Trophoblast cell (in vitro differentiated cells and primary cell): ENCODE results near the gene UGT1A7.

Experiments used
- DNase-seq, 2 donors: peaks; one replicate each; pipeline ENCODE4 v3.0.0-alpha.2; 2016
- H2AFZ ChIP-seq: 2 replicates; pipeline ENCODE4 v1.6.1; 2013; ENCODE audit warnings: low read length, moderate library complexity, mild to moderate bottlenecking; ENCODE audit not compliant: insufficient read depth, poor library complexity
- H2AK5ac ChIP-seq: 2 replicates; pipeline ENCODE4 v1.6.1; 2013; ENCODE audit warnings: mild to moderate bottlenecking, low read length
- H2BK120ac ChIP-seq: 2 replicates; pipeline ENCODE4 v1.6.1; 2013; ENCODE audit warnings: low read length, mild to moderate bottlenecking, moderate library complexity; ENCODE audit not compliant: insufficient read depth, poor library complexity
- H2BK12ac ChIP-seq: 2 replicates; pipeline ENCODE4 v1.6.1; 2013; ENCODE audit warnings: mild to moderate bottlenecking, low read length, moderate library complexity
- H2BK5ac ChIP-seq: 2 replicates; pipeline ENCODE4 v1.6.1; 2013; ENCODE audit warnings: low read length, low read depth, moderate library complexity, mild to moderate bottlenecking; ENCODE audit not compliant: poor library complexity
- H3K14ac ChIP-seq: 2 replicates; pipeline ENCODE4 v1.6.1; 2013; ENCODE audit warnings: mild to moderate bottlenecking, low read length
- H3K18ac ChIP-seq: 2 replicates; pipeline ENCODE4 v1.6.1; 2013; ENCODE audit warnings: mild to moderate bottlenecking, low read length
- H3K23ac ChIP-seq: 2 replicates; pipeline ENCODE4 v1.6.1; 2013; ENCODE audit warnings: low read length
- H3K27ac ChIP-seq: 2 replicates; pipeline ENCODE4 v1.5.1; 2013; ENCODE audit warnings: low read depth, mild to moderate bottlenecking, inconsistent platforms, low read length, moderate library complexity
- H3K27me3 ChIP-seq: 2 replicates; pipeline ENCODE4 v1.6.1; 2013; ENCODE audit warnings: inconsistent platforms, mild to moderate bottlenecking, low read length, moderate library complexity; ENCODE audit not compliant: insufficient read depth
- H3K36me3 ChIP-seq, 2 experiments: 1 replicate in 1 of 2; 2 replicates in 1 of 2; pipeline ENCODE4 v1.6.1; 2013; ENCODE audit warnings: low read length in 2 of 2, mild to moderate bottlenecking in 2 of 2, moderate library complexity in 1 of 2; ENCODE audit not compliant: insufficient read depth in 2 of 2, control insufficient read depth in 1 of 2
- H3K4ac ChIP-seq: 2 replicates; pipeline ENCODE4 v1.6.1; 2013; ENCODE audit warnings: low read depth, mild to moderate bottlenecking, low read length, moderate library complexity
- H3K4me1 ChIP-seq, 2 experiments: 1 replicate in 1 of 2; 2 replicates in 1 of 2; pipeline ENCODE4 v1.6.1; 2013; ENCODE audit warnings: low read length in 2 of 2, mild to moderate bottlenecking in 2 of 2, moderate library complexity in 1 of 2; ENCODE audit not compliant: insufficient read depth in 2 of 2, control insufficient read depth in 1 of 2
- H3K4me2 ChIP-seq: 2 replicates; pipeline ENCODE4 v1.6.1; 2013; ENCODE audit warnings: inconsistent platforms, mild to moderate bottlenecking, low read length, moderate library complexity
- H3K4me3 ChIP-seq: 2 replicates; pipeline ENCODE4 v1.5.1; 2013; ENCODE audit warnings: mild to moderate bottlenecking, low read depth, low read length, inconsistent platforms
- H3K79me1 ChIP-seq: one replicate; pipeline ENCODE4 v1.6.1; 2013; ENCODE audit warnings: low read length
- H3K79me2 ChIP-seq: 2 replicates; pipeline ENCODE4 v1.6.1; 2013; ENCODE audit warnings: low read length, mild to moderate bottlenecking; ENCODE audit not compliant: control insufficient read depth, insufficient read depth, poor library complexity
- H3K9ac ChIP-seq: 2 replicates; pipeline ENCODE4 v1.6.1; 2013; ENCODE audit warnings: mild to moderate bottlenecking, low read length
- H3K9me3 ChIP-seq: 2 replicates; pipeline ENCODE4 v1.6.1; 2013; ENCODE audit warnings: low read depth, mild to moderate bottlenecking, control low read depth, inconsistent platforms, low read length; ENCODE audit not compliant: insufficient read depth
- H4K12ac ChIP-seq: 2 replicates; pipeline ENCODE4 v1.6.1; 2013; ENCODE audit warnings: low read depth, mild to moderate bottlenecking, low read length, moderate library complexity
- H4K8ac ChIP-seq: 2 replicates; pipeline ENCODE4 v1.6.1; 2013; ENCODE audit warnings: low read depth, mild to moderate bottlenecking, low read length, moderate library complexity
- H4K91ac ChIP-seq: one replicate; pipeline ENCODE4 v1.6.1; 2013; ENCODE audit warnings: low read depth, mild to moderate bottlenecking, low read length, moderate library complexity
- WGBS: extraction: QIAGEN DNeasy Blood & Tissue Kit; methylation state at CpG from one replicate; pipeline ENCODE4 v1.1.7; 2013; ENCODE audit warnings: missing lambda C conversion rate; ENCODE audit not compliant: insufficient read length, insufficient coverage; ENCODE audit errors: extremely low coverage; 5-methylcytosine and 5-hydroxymethylcytosine counted together

The UGT1A7 gene

GRCh38 chr2:233815861-233816260 lies 134.2 kb downstream of the UGT1A7 start:
- Histone ChIP-seq H3K36me3 (no peaks in the 10 kb centered on the region), H3K79me1 (no peaks in the 10 kb centered on the region), H3K14ac (no peak overlapping the region), H3K9me3 (peaks cover 11% of the 10 kb centered on the region), H3K18ac (no peak overlapping the region), H2BK12ac (no peak overlapping the region), H3K27ac (no peak overlapping the region), H2AK5ac (no peak overlapping the region), H2AFZ (no peak overlapping the region), H3K4me1 (no peaks in the 10 kb centered on the region), H3K4me2 (no peak overlapping the region), H4K12ac (no peak overlapping the region), H2BK120ac (no peak overlapping the region), H3K27me3 (no peaks in the 10 kb centered on the region), H2BK5ac (no peak overlapping the region), H3K4ac (no peak overlapping the region), H3K9ac (no peak overlapping the region), H3K4me3 (no peak overlapping the region), H4K91ac (no peak overlapping the region), H3K23ac (no peak overlapping the region), H4K8ac (no peak overlapping the region), H3K79me2 (no peaks in the 10 kb centered on the region)
- WGBS = no CpG with 5 or more reads among the region's 6 CpGs
- peak in 1 of 2 donors; percentile 28 for DNase-seq

GRCh38 chr2:233816334-233816733 lies 134.6 kb downstream of the UGT1A7 start:
- no peak overlapping the region for H3K4me3 ChIP-seq
- H3K27me3 ChIP-seq = no peaks in the 10 kb centered on the region
- H3K79me1 ChIP-seq = no peaks in the 10 kb centered on the region
- no peak overlapping the region for H2AFZ ChIP-seq
- no peak overlapping the region for H3K23ac ChIP-seq
- H3K36me3 ChIP-seq = no peaks in the 10 kb centered on the region
- no peak for DNase-seq
- no peak overlapping the region for H4K12ac ChIP-seq
- H3K79me2 ChIP-seq = no peaks in the 10 kb centered on the region
- H3K14ac ChIP-seq = no peak overlapping the region
- H2BK12ac ChIP-seq = no peak overlapping the region
- H3K9me3 ChIP-seq = peaks cover 7% of the 10 kb centered on the region
- no peak overlapping the region for H2BK120ac ChIP-seq
- H3K9ac ChIP-seq = no peak overlapping the region
- no peak overlapping the region for H3K18ac ChIP-seq
- H2BK5ac ChIP-seq = no peak overlapping the region
- H3K4me1 ChIP-seq = no peaks in the 10 kb centered on the region
- H4K91ac ChIP-seq = no peak overlapping the region
- no peak overlapping the region for H3K27ac ChIP-seq
- no peak overlapping the region for H3K4ac ChIP-seq
- no peak overlapping the region for H4K8ac ChIP-seq
- no peak overlapping the region for H2AK5ac ChIP-seq
- no peak overlapping the region for H3K4me2 ChIP-seq
- WGBS = no CpG with 5 or more reads among the region's 2 CpGs

- H2BK5ac ChIP-seq = no peak overlapping the region
- H3K4me1 ChIP-seq = no peaks in the 10 kb centered on the region
- H3K18ac ChIP-seq = no peak overlapping the region
- H3K79me1 ChIP-seq = no peaks in the 10 kb centered on the region
- no peak overlapping the region for H3K27ac ChIP-seq
- H2AFZ ChIP-seq = no peak overlapping the region
- no peak overlapping the region for H2AK5ac ChIP-seq
- H3K36me3 ChIP-seq = no peaks in the 10 kb centered on the region
- no peak overlapping the region for H4K12ac ChIP-seq
- no peak overlapping the region for H3K9ac ChIP-seq
- H2BK120ac ChIP-seq = no peak overlapping the region
- H2BK12ac ChIP-seq = no peak overlapping the region
- H3K23ac ChIP-seq = no peak overlapping the region
- WGBS = no CpG with 5 or more reads among the region's 4 CpGs
- H3K27me3 ChIP-seq = no peaks in the 10 kb centered on the region
- DNase-seq = no peak
- H3K4me2 ChIP-seq = no peak overlapping the region
- H4K91ac ChIP-seq = no peak overlapping the region
- no peak overlapping the region for H3K4me3 ChIP-seq
- H4K8ac ChIP-seq = no peak overlapping the region
- no peak overlapping the region for H3K4ac ChIP-seq
- H3K14ac ChIP-seq = no peak overlapping the region
- peaks cover 6% of the 10 kb centered on the region for H3K9me3 ChIP-seq
- H3K79me2 ChIP-seq = no peaks in the 10 kb centered on the region
Measured at GRCh38 chr2:233816771-233817170, 135.1 kb downstream of the UGT1A7 start.

- no peak overlapping the region for H2BK120ac ChIP-seq
- no peak overlapping the region for H3K23ac ChIP-seq
- no CpG with 5 or more reads among the region's 3 CpGs for WGBS
- H3K4ac ChIP-seq = no peak overlapping the region
- no peak overlapping the region for H2AK5ac ChIP-seq
- no peak overlapping the region for H4K91ac ChIP-seq
- no peaks in the 10 kb centered on the region for H3K4me1 ChIP-seq
- H3K14ac ChIP-seq = no peak overlapping the region
- no peak overlapping the region for H2AFZ ChIP-seq
- H3K27ac ChIP-seq = no peak overlapping the region
- H4K12ac ChIP-seq = no peak overlapping the region
- DNase-seq = no peak
- no peaks in the 10 kb centered on the region for H3K79me1 ChIP-seq
- H3K4me3 ChIP-seq = no peak overlapping the region
- H3K4me2 ChIP-seq = no peak overlapping the region
- no peak overlapping the region for H2BK12ac ChIP-seq
- H3K9ac ChIP-seq = no peak overlapping the region
- no peak overlapping the region for H4K8ac ChIP-seq
- H3K79me2 ChIP-seq = no peaks in the 10 kb centered on the region
- peaks cover 5% of the 10 kb centered on the region for H3K9me3 ChIP-seq
- no peak overlapping the region for H2BK5ac ChIP-seq
- H3K36me3 ChIP-seq = no peaks in the 10 kb centered on the region
- H3K27me3 ChIP-seq = no peaks in the 10 kb centered on the region
- no peak overlapping the region for H3K18ac ChIP-seq
Measured at GRCh38 chr2:233817361-233817911, 135.7 kb downstream of the UGT1A7 start.
